ENCODE data around the gene XYLT1.

The XYLT1 gene

GRCh38 chr16:17457997-17458396 is 12.8 kb downstream of the XYLT1 start:
- TF ChIP-seq Cebpa-rat (IDR thresholded peaks at IDR 0.05) = no peak
- Histone ChIP-seq H3K27ac (no peak overlapping the region; a peak in 1 of 22 replicates), H3K4me2 (peak overlapping the region in 6 of 11 experiments; percentile 7 to 51 (median 22); a peak in 7 of 22 replicates), H3K27me3 (no peaks in the 10 kb centered on the region), H3K9me3 (replicated peaks in 1 of 11) (no peaks in the 10 kb centered on the region), H4K20me1 (peaks cover 0 to 98% (median 59%) of the 10 kb centered on the region in 11 experiments; a peak in 16 of 22 replicates), H3K36me3 (peaks cover 0 to 74% (median 59%) of the 10 kb centered on the region in 11 experiments; a peak in 17 of 22 replicates), H3K4me3 (no peak overlapping the region), H3K4me1 (peaks cover 51 to 72% (median 65%) of the 10 kb centered on the region in 10 experiments), H3K9ac (no peak overlapping the region)

GRCh38 chr16:17457513-17457912 is 13.2 kb downstream of the XYLT1 start:
- H4K20me1 ChIP-seq = peaks cover 0 to 96% (median 61%) of the 10 kb centered on the region in 11 experiments; a peak in 16 of 22 replicates
- TF ChIP-seq Cebpa-rat (IDR thresholded peaks at IDR 0.05) = no peak
- H3K9ac ChIP-seq = no peak overlapping the region

GRCh38 chr16:17454162-17454730 is 16.5 kb downstream of the XYLT1 start:
- no peak for TF ChIP-seq Cebpa-rat (IDR thresholded peaks at IDR 0.05)
- peaks cover 0 to 90% (median 36%) of the 10 kb centered on the region in 11 experiments; a peak in 13 of 22 replicates for H4K20me1 ChIP-seq
- H3K4me1 ChIP-seq = peaks cover 51 to 73% (median 64%) of the 10 kb centered on the region in 10 experiments

More at GRCh38 chr16:17457513-17457912, 13.2 kb downstream of the XYLT1 start:
- Histone ChIP-seq H3K27ac (no peak overlapping the region; a peak in 1 of 22 replicates), H3K4me3 (no peak overlapping the region), H3K9me3 (replicated peaks in 1 of 11) (no peaks in the 10 kb centered on the region), H3K4me1 (peaks cover 51 to 72% (median 65%) of the 10 kb centered on the region in 10 experiments), H3K27me3 (no peaks in the 10 kb centered on the region), H3K36me3 (peaks cover 0 to 76% (median 59%) of the 10 kb centered on the region in 11 experiments; a peak in 17 of 22 replicates), H3K4me2 (no peak overlapping the region)

GRCh38 chr16:17453364-17454038 is 17.3 kb downstream of the XYLT1 start:
- no peak for TF ChIP-seq Cebpa-rat (IDR thresholded peaks at IDR 0.05)
- no peaks in the 10 kb centered on the region for H3K27me3 ChIP-seq
- no peaks in the 10 kb centered on the region for H3K9me3 ChIP-seq (replicated peaks in 1 of 11)
- no peak overlapping the region for H3K4me3 ChIP-seq
- H4K20me1 ChIP-seq = peaks cover 0 to 89% (median 38%) of the 10 kb centered on the region in 11 experiments; a peak in 12 of 22 replicates
- peaks cover 53 to 72% (median 65%) of the 10 kb centered on the region in 10 experiments for H3K4me1 ChIP-seq
- H3K9ac ChIP-seq = peak overlapping the region in 2 of 11 experiments; percentile 2 to 26; a peak in 3 of 22 replicates
- H3K36me3 ChIP-seq = peaks cover 0 to 71% (median 57%) of the 10 kb centered on the region in 11 experiments; a peak in 16 of 22 replicates
- H3K27ac ChIP-seq = peak overlapping the region in 9 of 11 experiments; percentile 14 to 79 (median 58); a peak in 11 of 22 replicates
- H3K4me2 ChIP-seq = peak overlapping the region in 7 of 11 experiments; percentile 31 to 83 (median 56); a peak in 16 of 22 replicates

More at GRCh38 chr16:17454162-17454730, 16.5 kb downstream of the XYLT1 start:
- Histone ChIP-seq H3K4me2 (peak overlapping the region in 3 of 11 experiments; percentile 46 to 83 (median 59); a peak in 7 of 22 replicates), H3K4me3 (no peak overlapping the region), H3K9me3 (replicated peaks in 1 of 11) (no peaks in the 10 kb centered on the region), H3K27ac (peak overlapping the region in 2 of 11 experiments; percentile 45 to 70; a peak in 3 of 22 replicates), H3K36me3 (peaks cover 0 to 79% (median 64%) of the 10 kb centered on the region in 11 experiments; a peak in 17 of 22 replicates), H3K9ac (no peak overlapping the region), H3K27me3 (no peaks in the 10 kb centered on the region)

GRCh38 chr16:17452922-17453321 is 17.8 kb downstream of the XYLT1 start:
- Histone ChIP-seq H4K20me1 (peaks cover 0 to 86% (median 38%) of the 10 kb centered on the region in 11 experiments; a peak in 11 of 22 replicates), H3K4me3 (no peak overlapping the region), H3K9me3 (replicated peaks in 1 of 11) (no peaks in the 10 kb centered on the region), H3K4me2 (peak overlapping the region in 8 of 11 experiments; percentile 31 to 83 (median 62); a peak in 15 of 22 replicates), H3K27me3 (no peaks in the 10 kb centered on the region), H3K9ac (peak overlapping the region in 3 of 11 experiments; percentile 2 to 26 (median 2); a peak in 3 of 22 replicates), H3K4me1 (peaks cover 58 to 72% (median 66%) of the 10 kb centered on the region in 10 experiments), H3K27ac (peak overlapping the region in 9 of 11 experiments; percentile 14 to 79 (median 58); a peak in 13 of 22 replicates), H3K36me3 (peaks cover 0 to 66% (median 52%) of the 10 kb centered on the region in 11 experiments; a peak in 17 of 22 replicates)
- TF ChIP-seq Cebpa-rat (IDR thresholded peaks at IDR 0.05) = no peak

- H3K27ac ChIP-seq = peak overlapping the region in 8 of 11 experiments; percentile 27 to 85 (median 74); a peak in 12 of 22 replicates
- peak in 3 of 11 experiments; percentile 31 to 67 (median 54); a peak in 3 of 22 replicates for TF ChIP-seq Cebpa-rat (IDR thresholded peaks at IDR 0.05)
- H3K9me3 ChIP-seq (replicated peaks in 1 of 11) = no peaks in the 10 kb centered on the region
- H3K27me3 ChIP-seq = no peaks in the 10 kb centered on the region
- H4K20me1 ChIP-seq = peaks cover 0 to 86% (median 38%) of the 10 kb centered on the region in 11 experiments; a peak in 10 of 22 replicates
- peaks cover 0 to 63% (median 49%) of the 10 kb centered on the region in 11 experiments; a peak in 17 of 22 replicates for H3K36me3 ChIP-seq
- H3K9ac ChIP-seq = peak overlapping the region in 4 of 11 experiments; percentile 19 to 69 (median 46); a peak in 4 of 22 replicates
- no peak overlapping the region for H3K4me3 ChIP-seq
- H3K4me2 ChIP-seq = peak overlapping the region; percentile 25 to 89 (median 66)
- H3K4me1 ChIP-seq = peaks cover 67 to 81% (median 73%) of the 10 kb centered on the region in 10 experiments
These were observed 18.9 kb downstream of the XYLT1 start for GRCh38 chr16:17451843-17452242.

- Histone ChIP-seq H3K27me3 (no peaks in the 10 kb centered on the region), H3K27ac (peak overlapping the region in 8 of 11 experiments; percentile 35 to 85 (median 80); a peak in 16 of 22 replicates), H3K9ac (peak overlapping the region in 2 of 11 experiments; percentile 12 to 69; a peak in 3 of 22 replicates), H3K4me2 (peak overlapping the region in 10 of 11 experiments; percentile 46 to 89 (median 70); a peak in 16 of 22 replicates), H4K20me1 (peaks cover 0 to 84% (median 36%) of the 10 kb centered on the region in 11 experiments; a peak in 10 of 22 replicates), H3K9me3 (replicated peaks in 1 of 11) (peaks cover 0 to 6% (median 0%) of the 10 kb centered on the region in 11 experiments; a peak in 5 of 22 replicates), H3K36me3 (peaks cover 0 to 61% (median 49%) of the 10 kb centered on the region in 11 experiments; a peak in 18 of 22 replicates), H3K4me3 (no peak overlapping the region), H3K4me1 (peaks cover 72 to 81% (median 76%) of the 10 kb centered on the region in 10 experiments)
- TF ChIP-seq Cebpa-rat (IDR thresholded peaks at IDR 0.05) = no peak
These were observed 20.5 kb downstream of the XYLT1 start for GRCh38 chr16:17450291-17450690.
